ENCODE results near the gene VCAN. TPM values are rescaled to one million over a fixed set of nuclear protein-coding genes. Genes with fewer than 3 reads are reported as not detected.
"Not testable (repeated sequence)": the region's sequence is repeated elsewhere in the genome, so short reads cannot be mapped to it uniquely, and the experiment has no call there.

The VCAN gene
- total RNA-seq, 4 donors from 2014 or later: 21.2 to 44.1 (median 36.5) TPM

GRCh38 chr5:83430130-83431010 is 41.2 kb upstream of the VCAN start:
- no peak overlapping the region for H3K4me3 ChIP-seq (ENCODE audit: low read depth, poor library complexity, severe bottlenecking)
- TF ChIP-seq POLR2A (IDR thresholded peaks at IDR 0.05) (no peak), CTCF (IDR thresholded peaks at IDR 0.05) (no peak)
- intact Hi-C loops (cut with DNase I; ENCODE audit: low total_unique reads): no loop called here
- WGBS, 2 donors: 52 to 59% methylated on average over 13 of the region's 13 CpGs
- peak in 1 of 2 donors; percentile 22 for DNase-seq (ENCODE audit: low spot score in 2 of 2)

- DNase-seq (ENCODE audit: low spot score in 2 of 2): no peak
- no peak overlapping the region for H3K4me3 ChIP-seq (ENCODE audit: low read depth, poor library complexity, severe bottlenecking)
- TF ChIP-seq POLR2A (IDR thresholded peaks at IDR 0.05) (no peak), CTCF (IDR thresholded peaks at IDR 0.05) (no peak)
- 37 to 46% methylated on average over 2 of the region's 2 CpGs for WGBS, 2 donors
- intact Hi-C loops (cut with DNase I; ENCODE audit: low total_unique reads): no loop called here
These were observed 37.7 kb upstream of the VCAN start for GRCh38 chr5:83433891-83434290.

GRCh38 chr5:83434946-83435345 is 36.6 kb upstream of the VCAN start:
- intact Hi-C loops (cut with DNase I; ENCODE audit: low total_unique reads): no loop called here
- H3K4me3 ChIP-seq (ENCODE audit: low read depth, poor library complexity, severe bottlenecking): no peak overlapping the region
- DNase-seq (ENCODE audit: low spot score in 2 of 2): no peak
- TF ChIP-seq CTCF (IDR thresholded peaks at IDR 0.05) (no peak), POLR2A (IDR thresholded peaks at IDR 0.05) (no peak)
- WGBS, 2 donors: 40 to 46% methylated on average over 4 of the region's 4 CpGs

- WGBS, 2 donors: 96 to 97% methylated on average over 6 of the region's 6 CpGs
- intact Hi-C loops (cut with DNase I; ENCODE audit: low total_unique reads): no loop called here
These were observed 35.3 kb upstream of the VCAN start for GRCh38 chr5:83436276-83436675.

GRCh38 chr5:83437697-83438096 is 33.8 kb upstream of the VCAN start:
- H3K4me3 ChIP-seq (ENCODE audit: low read depth, poor library complexity, severe bottlenecking); DNase-seq (ENCODE audit: low spot score in 2 of 2); intact Hi-C loops (cut with DNase I; ENCODE audit: low total_unique reads): not testable (repeated sequence)
- WGBS, 2 donors: 95% methylated on average over 17 of the region's 17 CpGs

More at GRCh38 chr5:83436276-83436675, 35.3 kb upstream of the VCAN start:
- DNase-seq (ENCODE audit: low spot score in 2 of 2): no peak
- H3K4me3 ChIP-seq (ENCODE audit: low read depth, poor library complexity, severe bottlenecking): no peak overlapping the region
- TF ChIP-seq POLR2A (IDR thresholded peaks at IDR 0.05): no peak
- TF ChIP-seq CTCF (IDR thresholded peaks at IDR 0.05): no peak

GRCh38 chr5:83440826-83441225 is 30.7 kb upstream of the VCAN start:
- 91 to 92% methylated on average over 2 of the region's 2 CpGs for WGBS, 2 donors
- DNase-seq (ENCODE audit: low spot score in 2 of 2): no peak
- intact Hi-C loops (cut with DNase I; ENCODE audit: low total_unique reads): no loop called here
- TF ChIP-seq POLR2A (IDR thresholded peaks at IDR 0.05): no peak
- no peak for TF ChIP-seq CTCF (IDR thresholded peaks at IDR 0.05)
- no peak overlapping the region for H3K4me3 ChIP-seq (ENCODE audit: low read depth, poor library complexity, severe bottlenecking)
